ENCODE results near the gene TRIO.

Gene TRIO

GRCh38 chr5:14211818-14212803, 69.0 kb downstream of the TRIO start:
- DNase-seq = no peak

- DNase-seq = no peak
Observed at GRCh38 chr5:14212838-14213237, 69.7 kb downstream of the TRIO start.

DNA sequence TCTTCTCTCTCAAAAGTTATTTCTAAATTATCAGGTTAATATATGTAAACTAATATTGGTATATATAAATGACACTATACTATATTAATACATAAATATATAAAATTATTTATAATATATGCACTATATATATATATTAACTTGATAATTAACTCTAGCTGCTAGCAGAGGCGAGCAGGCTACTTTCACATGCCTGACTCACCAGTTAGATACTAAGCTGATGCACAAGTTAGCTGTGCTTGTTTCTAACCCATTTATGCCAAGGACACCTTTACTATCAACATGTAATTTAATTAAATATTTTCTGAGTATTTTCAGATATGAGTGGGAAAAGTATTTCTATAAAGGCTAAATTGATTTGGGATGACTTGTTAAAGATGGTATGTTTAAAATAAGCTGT, 70.1 kb downstream of the TRIO start:
- DNase-seq = no peak

- DNase-seq = no peak
Observed at GRCh38 chr5:14213813-14214585, 70.9 kb downstream of the TRIO start.

DNA sequence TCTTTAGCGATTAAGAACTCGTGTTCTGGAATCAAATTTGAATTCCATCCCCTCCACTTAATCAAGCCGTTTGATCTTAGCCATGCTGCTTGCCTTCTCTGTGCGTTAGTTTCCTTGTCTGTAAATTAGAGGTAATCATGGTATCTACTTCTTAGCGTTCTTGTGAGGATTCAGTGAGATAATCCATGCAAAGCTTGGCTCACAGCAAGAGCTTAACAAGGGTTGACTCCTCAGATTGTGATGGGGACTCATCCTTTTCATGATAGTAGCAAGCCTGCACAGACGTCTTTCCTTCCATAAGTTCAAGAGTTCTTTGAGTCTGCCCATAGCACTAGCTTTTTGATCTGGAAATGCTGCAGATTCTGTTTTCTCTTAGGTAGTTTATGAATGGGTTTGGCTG, 72.8 kb downstream of the TRIO start:
- no peak for DNase-seq

DNA sequence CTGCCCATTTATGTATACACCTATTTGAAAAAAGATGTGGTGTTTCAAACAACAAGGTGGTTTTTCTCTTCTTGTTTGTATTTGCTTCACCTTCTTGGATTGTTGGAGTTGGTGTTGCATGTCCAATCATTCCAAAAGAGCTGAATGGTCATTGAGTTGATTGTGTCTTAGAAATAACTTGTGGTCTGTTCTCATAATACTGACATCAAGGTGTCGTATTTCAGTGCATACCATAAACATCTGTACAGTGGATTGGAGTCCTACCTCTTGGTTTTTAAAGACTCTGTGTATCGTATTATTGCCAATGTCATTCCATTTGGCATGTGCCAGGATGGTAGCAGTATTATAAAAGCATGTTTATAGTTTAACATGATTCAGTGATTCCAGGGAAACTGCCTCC, 73.2 kb downstream of the TRIO start:
- DNase-seq = no peak

DNA sequence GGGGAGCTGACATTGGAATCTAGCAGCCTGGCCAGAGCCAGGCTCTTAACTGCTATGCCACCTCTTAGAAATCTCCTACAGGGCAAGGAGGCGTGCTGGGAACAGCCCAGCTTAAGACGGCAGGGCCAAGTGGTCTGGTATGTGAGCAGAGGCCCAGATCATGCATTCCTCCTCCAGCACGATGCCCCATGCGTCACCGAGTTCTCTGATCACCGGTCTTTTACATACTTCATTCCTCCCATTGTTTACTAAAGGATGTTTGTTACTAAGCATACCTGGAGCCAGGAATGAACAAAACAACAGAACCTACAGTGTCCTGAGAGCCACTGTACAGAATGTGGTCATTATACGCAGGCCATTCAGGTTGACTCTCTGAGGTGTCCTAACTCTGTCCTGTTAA, 73.8 kb downstream of the TRIO start:
- no peak for DNase-seq

DNA sequence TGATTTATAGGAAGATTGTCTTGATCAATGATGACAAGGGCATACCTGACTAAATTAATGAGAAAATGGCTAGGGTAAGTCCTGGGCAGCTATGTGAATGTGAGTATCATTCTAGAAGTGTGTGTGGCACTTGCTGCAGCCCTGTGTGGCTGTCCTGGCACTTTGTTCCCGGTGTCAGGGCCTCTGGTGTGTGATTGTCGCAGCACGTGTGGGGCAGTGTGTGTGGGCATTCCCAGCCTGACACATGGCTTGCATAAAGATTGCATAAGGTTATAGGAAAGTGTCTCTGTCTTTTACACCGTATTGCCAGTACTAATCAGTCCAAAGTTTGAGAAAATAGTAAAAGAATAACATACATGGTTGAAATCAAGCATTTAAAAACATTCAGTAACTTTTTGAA, 74.4 kb downstream of the TRIO start:
- no peak for DNase-seq

- no peak for DNase-seq
Observed at GRCh38 chr5:14218011-14218410, 74.9 kb downstream of the TRIO start.

- no peak for DNase-seq
Observed at GRCh38 chr5:14218480-14218879, 75.3 kb downstream of the TRIO start.

DNA sequence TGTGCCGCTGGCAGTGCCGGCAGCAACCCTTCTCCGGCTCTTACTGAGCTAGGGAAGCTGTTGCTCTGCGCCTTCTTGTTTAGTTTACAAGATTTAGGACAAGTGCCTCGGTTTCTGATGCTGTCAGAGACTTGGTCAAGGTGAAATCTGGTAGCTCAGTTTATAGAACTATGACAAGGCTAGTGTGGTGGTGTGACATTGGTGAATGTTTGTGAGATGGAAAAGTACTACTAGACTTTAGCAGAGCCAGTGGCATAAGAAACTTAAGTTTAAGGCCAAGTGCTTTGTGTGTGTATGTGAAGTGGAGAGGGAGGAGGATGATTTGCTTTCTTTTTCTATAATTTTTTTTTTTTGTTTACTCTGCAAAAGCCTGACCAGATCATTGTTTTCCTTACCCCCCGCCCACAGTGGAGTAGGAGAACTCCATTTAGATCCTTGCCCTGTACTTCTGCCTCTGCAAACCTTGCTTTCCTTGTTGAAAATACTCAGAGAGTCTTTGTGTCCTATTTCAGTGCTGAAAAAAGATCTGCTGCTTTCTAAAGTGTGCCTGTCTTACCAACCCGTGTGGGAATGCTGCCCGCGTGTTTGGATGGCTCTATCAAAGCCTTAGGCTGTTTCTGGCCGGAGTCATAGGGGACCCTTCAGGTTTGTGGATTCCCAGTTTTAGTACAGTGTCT, 75.9 kb downstream of the TRIO start:
- DNase-seq = no peak

DNA sequence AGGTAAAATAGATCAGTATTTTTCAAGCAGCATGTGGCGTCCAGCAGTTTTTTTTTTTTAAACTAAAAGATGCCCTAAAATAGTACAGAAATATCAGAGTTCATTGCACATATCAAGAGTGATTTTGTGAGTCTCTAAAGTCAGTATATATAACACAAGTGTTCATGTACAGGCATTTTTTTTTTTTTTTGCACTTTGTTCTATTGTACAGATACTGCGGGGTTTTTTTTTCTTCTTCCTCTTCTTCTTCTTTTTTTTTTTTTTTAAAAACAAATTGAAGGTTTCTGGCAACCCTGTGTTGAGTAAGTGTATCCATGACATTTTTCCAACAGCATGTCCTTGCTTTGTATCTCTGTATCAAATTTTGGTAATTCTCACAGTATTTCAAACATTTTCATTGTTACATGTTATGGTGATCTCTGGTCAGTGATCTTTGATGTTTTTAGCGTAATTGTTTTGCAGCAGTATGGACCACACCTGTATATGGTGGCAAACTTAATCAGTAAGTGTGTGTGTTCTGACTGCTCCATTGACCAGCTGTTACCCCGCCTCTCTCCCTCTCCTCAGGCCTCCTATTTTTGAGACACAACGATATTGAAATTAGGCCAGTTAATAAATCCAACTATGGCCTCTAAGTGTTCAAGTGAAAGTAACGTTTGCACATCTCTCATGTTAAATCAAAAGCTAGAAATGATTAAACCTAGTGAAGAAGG, 76.8 kb downstream of the TRIO start:
- no peak for DNase-seq

- no peak for DNase-seq
Observed at GRCh38 chr5:14220642-14221041, 77.5 kb downstream of the TRIO start.

DNA sequence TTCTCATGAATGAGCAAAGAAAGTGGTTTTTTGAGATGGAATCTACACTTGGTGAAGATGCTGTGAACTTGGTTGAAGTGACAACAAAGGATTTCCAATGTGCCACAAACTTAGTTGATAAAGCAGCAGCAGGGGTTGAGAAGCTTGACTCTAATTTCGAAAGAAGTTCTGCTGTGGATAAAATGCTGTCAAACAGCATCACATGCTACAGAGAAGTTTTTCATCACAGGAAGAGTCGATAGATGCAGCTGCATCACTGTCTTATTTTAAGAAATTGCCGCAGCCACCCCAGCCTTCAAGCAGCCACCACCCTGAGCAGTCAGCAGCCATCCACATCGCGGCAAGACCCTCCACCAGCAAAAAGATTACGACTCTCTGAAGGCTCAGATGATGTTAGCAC, 78.6 kb downstream of the TRIO start:
- DNase-seq = no peak

GRCh38 chr5:14222206-14222605, 79.1 kb downstream of the TRIO start:
- DNase-seq = no peak

DNA sequence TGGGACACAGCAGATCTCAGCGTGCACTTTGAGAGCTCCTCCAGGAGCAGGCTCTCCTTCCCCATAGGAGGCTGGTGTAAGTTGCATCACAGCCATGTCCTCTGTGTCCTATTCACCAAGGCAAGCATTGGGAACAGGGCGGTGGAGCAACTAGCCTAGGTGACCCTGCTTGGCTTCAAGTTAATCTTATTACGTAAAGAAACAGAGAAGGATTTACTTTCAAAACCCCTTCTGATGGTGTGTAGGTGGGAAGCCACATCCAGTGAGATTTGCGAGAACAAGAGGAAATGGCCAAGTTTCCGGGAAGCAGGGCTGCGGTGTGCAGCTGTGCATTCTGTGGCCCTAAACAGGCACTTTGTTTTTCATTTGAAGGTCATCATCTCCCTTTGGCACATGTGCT, 80.2 kb downstream of the TRIO start:
- DNase-seq = no peak

DNA sequence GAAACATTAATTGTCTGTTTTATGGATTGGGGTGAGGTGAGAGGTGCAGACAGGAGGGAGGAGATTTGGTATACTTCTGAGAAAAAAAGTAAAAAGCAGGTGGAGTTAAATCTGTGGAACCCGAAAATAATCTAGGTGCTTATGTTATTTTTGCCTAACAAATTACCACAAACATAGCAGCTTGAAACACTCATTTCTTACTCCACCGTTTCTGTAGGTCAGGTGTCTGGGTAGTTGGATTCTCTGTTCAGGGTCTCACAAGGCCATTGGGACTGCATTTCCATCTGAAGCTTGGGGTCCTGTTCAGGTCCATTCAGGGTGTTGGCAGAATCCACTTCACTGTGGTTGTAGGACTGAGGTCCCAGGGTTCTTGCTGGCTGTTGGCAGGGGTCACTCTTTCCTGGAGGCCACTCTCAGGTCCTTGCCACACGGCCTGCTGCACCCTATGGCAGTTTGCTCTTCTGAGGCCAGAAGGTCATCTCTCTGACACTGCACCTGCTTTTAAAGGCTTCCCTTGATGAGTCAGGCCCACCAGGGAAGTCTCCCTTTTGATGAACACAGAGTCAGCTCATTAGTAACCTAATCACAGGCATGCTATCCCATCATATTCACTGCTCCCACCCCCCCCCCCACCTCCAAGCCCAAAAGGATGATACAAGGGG, 82.2 kb downstream of the TRIO start:
- no peak for DNase-seq

DNA sequence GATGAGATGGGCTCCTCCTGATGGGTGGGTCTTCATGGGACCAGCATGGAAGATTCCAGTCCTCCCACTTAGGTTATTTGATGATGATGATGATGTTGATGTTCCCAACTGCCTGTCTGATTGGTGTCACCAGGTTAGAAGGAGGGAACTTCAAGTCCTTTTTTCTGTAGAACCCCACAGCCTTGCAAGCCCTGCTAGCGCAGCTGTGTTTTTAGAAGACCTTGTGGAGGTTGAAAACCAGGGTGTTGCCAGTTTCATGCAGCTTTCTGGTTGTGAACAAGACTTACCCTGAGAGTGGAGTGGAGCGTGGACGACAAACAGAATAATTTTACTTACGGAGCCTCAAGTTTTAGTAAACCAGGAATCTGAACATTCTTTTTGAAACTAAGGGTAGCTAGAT, 83.0 kb downstream of the TRIO start:
- DNase-seq = no peak

- no peak for DNase-seq
Observed at GRCh38 chr5:14226554-14226953, 83.4 kb downstream of the TRIO start.

DNA sequence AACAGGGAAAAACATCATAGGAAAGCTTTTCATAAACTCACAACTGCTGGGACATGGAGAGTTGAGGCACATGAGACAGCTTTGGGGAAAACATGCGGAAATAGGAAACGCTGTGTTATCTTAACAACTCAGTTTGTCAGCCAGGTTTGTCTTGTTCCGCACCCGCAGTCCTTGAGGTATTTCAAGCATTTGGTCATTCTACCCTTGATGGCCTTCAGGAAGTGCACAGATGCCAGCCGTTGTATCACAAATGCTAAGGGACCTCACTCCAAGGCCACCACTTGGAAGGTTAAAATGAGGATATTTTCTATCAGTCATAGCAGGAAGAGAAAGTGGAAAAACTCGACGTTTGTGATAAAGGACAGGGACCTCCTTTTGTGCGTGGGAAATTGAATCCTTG, 83.8 kb downstream of the TRIO start:
- no peak for DNase-seq

GRCh38 chr5:14227513-14227912, 84.4 kb downstream of the TRIO start:
- DNase-seq = no peak

GRCh38 chr5:14228219-14228618, 85.1 kb downstream of the TRIO start:
- no peak for DNase-seq

Data from hematopoietic multipotent progenitor cell treated with erythropoietin and hydrocortisone succinate and interleukin-3 and kit ligand, for 6 days (in vitro differentiated cells).